HCT116 (cell line): ENCODE data around the gene FGF1.

Source experiments
- CEBPB ChIP-seq: IDR thresholded peaks from 2 replicates; pipeline ENCODE4 v1.6.1; 2012; ENCODE audit warnings: low read depth
- CTCF ChIP-seq, 3 experiments: fragments of 200-600 bp in 1 of 3; sonication (generic) in 1 of 3; IDR thresholded peaks in 2 of 3; conservative IDR thresholded peaks in 1 of 3; 2 replicates each; pipeline ENCODE4 v1.5.1; 2012 to 2017; ENCODE audit warnings: low read depth in 2 of 3, low read length in 2 of 3, antibody characterized with exemption in 1 of 3, borderline replicate concordance in 1 of 3, control low read depth in 1 of 3, mild to moderate bottlenecking in 1 of 3, mixed read lengths in 1 of 3, mixed run types in 1 of 3, moderate library complexity in 1 of 3; ENCODE audit not compliant: insufficient read depth in 1 of 3
- EZH2 ChIP-seq: fragments of 200-600 bp; sonication (generic); IDR thresholded peaks from 2 replicates; pipeline ENCODE4 v1.6.1; 2017; ENCODE audit warnings: antibody characterized with exemption, mixed run types
- EZH2phosphoT487 ChIP-seq: fragments of 200-600 bp; IDR thresholded peaks from 2 replicates; pipeline ENCODE4 v1.6.1; 2018; ENCODE audit warnings: antibody characterized with exemption, borderline replicate concordance
- JUND ChIP-seq: IDR thresholded peaks from 2 replicates; pipeline ENCODE4 v1.6.1; 2012
- POLR2A ChIP-seq: IDR thresholded peaks from 2 replicates; pipeline ENCODE4 v1.7.0; 2011; ENCODE audit warnings: borderline replicate concordance; ENCODE audit not compliant: insufficient read depth, insufficient read length; ENCODE audit errors: extremely low read depth
- POLR2AphosphoS5 ChIP-seq: IDR thresholded peaks from 2 replicates; pipeline ENCODE4 v1.6.1; 2011; ENCODE audit warnings: mild to moderate bottlenecking, low read depth, low read length, moderate library complexity
- RAD21 ChIP-seq: IDR thresholded peaks from 2 replicates; pipeline ENCODE4 v1.6.1; 2012; ENCODE audit warnings: low read depth, mild to moderate bottlenecking
- TCF7L2 ChIP-seq: IDR thresholded peaks from 2 replicates; pipeline ENCODE4 v1.7.0; 2011; ENCODE audit warnings: borderline replicate concordance, inconsistent platforms; ENCODE audit not compliant: insufficient read depth, insufficient read length; ENCODE audit errors: extremely low read depth
- ZBTB33 ChIP-seq: IDR thresholded peaks from 2 replicates; pipeline ENCODE4 v1.6.1; 2011; ENCODE audit warnings: mild to moderate bottlenecking, low read length, moderate library complexity; ENCODE audit not compliant: insufficient replicate concordance; ENCODE audit errors: extremely low read depth
- ZNF274 ChIP-seq: fragments of 200-500 bp; sonication (Bioruptor generic); IDR thresholded peaks from 2 replicates; pipeline ENCODE4 v1.6.1; 2014; ENCODE audit warnings: mild to moderate bottlenecking, low read depth, low read length, inconsistent platforms
- TF ChIP-seq, protein P1 (sequence below): IDR thresholded peaks from 2 replicates; pipeline ENCODE4 v1.6.1; 2012; ENCODE audit warnings: low read depth

DNA sequence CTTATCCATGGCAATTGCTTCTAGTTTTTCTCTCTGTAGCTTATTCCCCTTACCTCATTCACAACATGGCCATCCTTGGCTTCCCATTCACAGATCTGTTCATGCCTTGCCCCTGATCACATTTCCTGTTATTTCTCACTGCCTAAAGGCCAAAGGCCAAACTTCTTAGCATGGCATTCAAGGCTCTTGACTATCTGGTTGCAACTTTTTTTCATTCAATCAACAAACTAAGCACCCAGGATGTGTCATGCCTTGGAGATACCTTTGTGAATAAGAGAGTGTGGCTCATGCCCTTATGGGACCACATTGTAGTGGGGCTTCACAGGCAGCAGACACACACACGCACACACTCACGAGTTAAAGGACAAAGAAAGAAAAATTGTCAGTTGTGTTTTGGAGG lies 27.6 kb downstream of the FGF1 start:
- TF ChIP-seq CTCF (IDR thresholded peaks at IDR 0.05 in 2 of 3, conservative IDR thresholded peaks at IDR 0.05 in 1 of 3; ENCODE audit: borderline replicate concordance in 1 of 3, insufficient read depth in 1 of 3, low read depth in 2 of 3, low read length in 2 of 3) (no peak), JUND (no peak), POLR2A (no peak), RAD21 (no peak), EZH2phosphoT487 (no peak), EZH2 (no peak), POLR2AphosphoS5 (no peak), ZNF274 (no peak), TCF7L2 (no peak), ZBTB33 (no peak), CEBPB (no peak)
- TF ChIP-seq, protein P1, sequence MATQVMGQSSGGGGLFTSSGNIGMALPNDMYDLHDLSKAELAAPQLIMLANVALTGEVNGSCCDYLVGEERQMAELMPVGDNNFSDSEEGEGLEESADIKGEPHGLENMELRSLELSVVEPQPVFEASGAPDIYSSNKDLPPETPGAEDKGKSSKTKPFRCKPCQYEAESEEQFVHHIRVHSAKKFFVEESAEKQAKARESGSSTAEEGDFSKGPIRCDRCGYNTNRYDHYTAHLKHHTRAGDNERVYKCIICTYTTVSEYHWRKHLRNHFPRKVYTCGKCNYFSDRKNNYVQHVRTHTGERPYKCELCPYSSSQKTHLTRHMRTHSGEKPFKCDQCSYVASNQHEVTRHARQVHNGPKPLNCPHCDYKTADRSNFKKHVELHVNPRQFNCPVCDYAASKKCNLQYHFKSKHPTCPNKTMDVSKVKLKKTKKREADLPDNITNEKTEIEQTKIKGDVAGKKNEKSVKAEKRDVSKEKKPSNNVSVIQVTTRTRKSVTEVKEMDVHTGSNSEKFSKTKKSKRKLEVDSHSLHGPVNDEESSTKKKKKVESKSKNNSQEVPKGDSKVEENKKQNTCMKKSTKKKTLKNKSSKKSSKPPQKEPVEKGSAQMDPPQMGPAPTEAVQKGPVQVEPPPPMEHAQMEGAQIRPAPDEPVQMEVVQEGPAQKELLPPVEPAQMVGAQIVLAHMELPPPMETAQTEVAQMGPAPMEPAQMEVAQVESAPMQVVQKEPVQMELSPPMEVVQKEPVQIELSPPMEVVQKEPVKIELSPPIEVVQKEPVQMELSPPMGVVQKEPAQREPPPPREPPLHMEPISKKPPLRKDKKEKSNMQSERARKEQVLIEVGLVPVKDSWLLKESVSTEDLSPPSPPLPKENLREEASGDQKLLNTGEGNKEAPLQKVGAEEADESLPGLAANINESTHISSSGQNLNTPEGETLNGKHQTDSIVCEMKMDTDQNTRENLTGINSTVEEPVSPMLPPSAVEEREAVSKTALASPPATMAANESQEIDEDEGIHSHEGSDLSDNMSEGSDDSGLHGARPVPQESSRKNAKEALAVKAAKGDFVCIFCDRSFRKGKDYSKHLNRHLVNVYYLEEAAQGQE: no peak
